Sigmoid colon (tissue), 4 donors: Measurements from ENCODE around the gene PCDHGB5.

Experiments used
- CTCF ChIP-seq, 4 experiments: fragments of 450-650 bp in 3 of 4; fragments of 200-600 bp in 1 of 4; IDR thresholded peaks; one replicate each; pipeline ENCODE4 v1.5.1; 2016 to 2019; ENCODE audit warnings: antibody characterized with exemption in 4 of 4, mild to moderate bottlenecking in 3 of 4, moderate library complexity in 2 of 4
- POLR2AphosphoS5 ChIP-seq, 4 donors: sonication (generic); formaldehyde crosslinking; IDR thresholded peaks; one replicate each; pipeline ENCODE4 v1.6.1; 2017; ENCODE audit warnings: antibody characterized with exemption in 4 of 4

DNA sequence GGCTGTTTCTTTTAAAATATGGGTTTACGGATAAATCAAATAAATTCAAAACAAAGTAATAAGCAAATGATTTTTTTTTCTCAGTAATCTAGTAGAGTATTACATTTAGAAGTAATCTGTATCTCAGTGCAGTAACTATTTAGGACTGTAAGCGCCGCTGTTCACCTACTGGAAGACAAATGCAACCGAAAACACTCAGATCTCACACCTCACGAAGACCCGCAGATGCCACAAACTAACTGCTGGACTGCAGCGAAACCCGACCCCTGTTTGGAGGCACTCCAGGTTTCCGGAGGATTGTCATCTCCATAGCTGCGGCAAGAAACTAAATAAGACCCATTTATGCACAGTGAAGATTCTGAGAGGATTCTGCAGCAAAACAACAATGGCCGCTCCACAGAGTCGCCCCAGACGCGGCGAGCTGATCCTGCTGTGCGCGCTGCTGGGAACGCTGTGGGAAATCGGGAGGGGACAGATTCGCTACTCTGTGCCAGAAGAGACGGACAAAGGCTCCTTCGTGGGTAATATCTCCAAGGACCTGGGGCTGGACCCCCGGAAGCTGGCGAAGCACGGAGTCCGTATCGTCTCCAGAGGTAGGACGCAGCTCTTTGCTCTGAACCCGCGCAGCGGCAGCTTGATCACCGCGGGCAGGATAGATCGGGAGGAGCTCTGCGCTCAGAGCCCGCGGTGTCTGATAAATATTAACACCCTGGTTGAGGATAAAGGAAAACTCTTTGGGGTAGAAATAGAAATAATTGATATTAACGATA lies 5.1 kb upstream of the PCDHGB5 start, which contains the start of gene PCDHGA8:
- TF ChIP-seq CTCF (IDR thresholded peaks at IDR 0.05) (no peak), POLR2AphosphoS5 (IDR thresholded peaks at IDR 0.05) (no peak)
